Measurements from ENCODE around the gene SCAMP2. TPM values are rescaled to one million over a fixed set of nuclear protein-coding genes. Genes with fewer than 3 reads are reported as not detected.

SCAMP2 gene
- total RNA-seq, 1 donor from 2014 or later = 56.4 TPM

GRCh38 chr15:74826921-74827320, 46.2 kb downstream of the SCAMP2 start:
- Histone ChIP-seq H3K79me2 (ENCODE audit: insufficient read depth, low read length) (no peaks in the 10 kb centered on the region), H2AFZ (ENCODE audit: low read depth, low read length) (no peak overlapping the region), H3K9ac (ENCODE audit: low read length) (no peak overlapping the region), H3K9me3 (ENCODE audit: insufficient read depth, low read depth, low read length) (no peaks in the 10 kb centered on the region), H3K4me3 (ENCODE audit: insufficient read depth, low read depth, low read length) (no peak overlapping the region), H3K4me1 (ENCODE audit: insufficient read depth, low read length) (no peaks in the 10 kb centered on the region), H3K27ac (ENCODE audit: low read depth, low read length) (no peak overlapping the region), H3K4me2 (ENCODE audit: low read length) (no peak overlapping the region), H3K36me3 (ENCODE audit: insufficient read depth, low read length) (no peaks in the 10 kb centered on the region), H3K27me3 (ENCODE audit: insufficient read depth, low read length) (peaks cover 29% of the 10 kb centered on the region), H4K20me1 (ENCODE audit: insufficient read depth, low read length) (peaks cover 5% of the 10 kb centered on the region)
- H3K4me1 Mint-ChIP-seq (ENCODE audit: low read depth, unreplicated experiment) = no peaks in the 10 kb centered on the region
- H3K36me3 Mint-ChIP-seq (ENCODE audit: low read depth, unreplicated experiment) = no peaks in the 10 kb centered on the region
- DNase-seq (ENCODE audit: low read depth) = no peak
- no peak for FAIRE-seq
- H3K9me3 Mint-ChIP-seq (ENCODE audit: unreplicated experiment) = no peaks in the 10 kb centered on the region
- no peak overlapping the region for H3K27ac Mint-ChIP-seq (ENCODE audit: unreplicated experiment)
- peaks cover 72% of the 10 kb centered on the region for H3K27me3 Mint-ChIP-seq (ENCODE audit: low read depth, unreplicated experiment)
- H3K4me3 Mint-ChIP-seq (ENCODE audit: unreplicated experiment) = no peak overlapping the region
- TF ChIP-seq CTCF (IDR thresholded peaks at IDR 0.05; ENCODE audit: insufficient read depth, low read depth, low read length) = no peak
- peak; percentile 57 for TF ChIP-seq EZH2 (IDR thresholded peaks at IDR 0.05; ENCODE audit: insufficient read depth, low read length)

GRCh38 chr15:74826364-74826819, 46.8 kb downstream of the SCAMP2 start, which contains the start of gene CPLX3:
TSS of gene CPLX3 (plus strand) at chr15:74826627. CDS start at chr15:74826704, 77 bp downstream.
- H3K4me1 ChIP-seq (ENCODE audit: insufficient read depth, low read length) = no peaks in the 10 kb centered on the region
- H2AFZ ChIP-seq (ENCODE audit: low read depth, low read length) = no peak within 1 kb of the TSS
- no peaks in the 10 kb centered on the region for H3K9me3 ChIP-seq (ENCODE audit: insufficient read depth, low read depth, low read length)
- Mint-ChIP-seq H3K4me1 (ENCODE audit: low read depth, unreplicated experiment) (no peaks in the 10 kb centered on the region), H3K27me3 (ENCODE audit: low read depth, unreplicated experiment) (peaks cover 74% of the 10 kb centered on the region), H3K4me3 (ENCODE audit: unreplicated experiment) (no peak within 1 kb of the TSS), H3K9me3 (ENCODE audit: unreplicated experiment) (no peaks in the 10 kb centered on the region), H3K27ac (ENCODE audit: unreplicated experiment) (no peak within 1 kb of the TSS), H3K36me3 (ENCODE audit: low read depth, unreplicated experiment) (no peaks in the 10 kb centered on the region)
- DNase-seq (ENCODE audit: low read depth) (no peak), FAIRE-seq (no peak)
- no peak within 1 kb of the TSS for H3K4me3 ChIP-seq (ENCODE audit: insufficient read depth, low read depth, low read length)
- no peak within 1 kb of the TSS for H3K9ac ChIP-seq (ENCODE audit: low read length)
- no peak within 1 kb of the TSS for H3K4me2 ChIP-seq (ENCODE audit: low read length)
- H3K27me3 ChIP-seq (ENCODE audit: insufficient read depth, low read length) = peaks cover 29% of the 10 kb centered on the region
- peaks cover 5% of the 10 kb centered on the region for H4K20me1 ChIP-seq (ENCODE audit: insufficient read depth, low read length)
- H3K27ac ChIP-seq (ENCODE audit: low read depth, low read length) = no peak within 1 kb of the TSS
- no peaks in the 10 kb centered on the region for H3K79me2 ChIP-seq (ENCODE audit: insufficient read depth, low read length)
- TF ChIP-seq CTCF (IDR thresholded peaks at IDR 0.05; ENCODE audit: insufficient read depth, low read depth, low read length) (no peak), EZH2 (IDR thresholded peaks at IDR 0.05; ENCODE audit: insufficient read depth, low read length) (no peak)
- H3K36me3 ChIP-seq (ENCODE audit: insufficient read depth, low read length) = no peaks in the 10 kb centered on the region

GRCh38 chr15:74825866-74826265, 47.3 kb downstream of the SCAMP2 start:
- no peaks in the 10 kb centered on the region for H3K36me3 Mint-ChIP-seq (ENCODE audit: low read depth, unreplicated experiment)
- H3K4me3 Mint-ChIP-seq (ENCODE audit: unreplicated experiment) = no peak overlapping the region
- Histone ChIP-seq H3K36me3 (ENCODE audit: insufficient read depth, low read length) (no peaks in the 10 kb centered on the region), H2AFZ (ENCODE audit: low read depth, low read length) (no peak overlapping the region), H3K27me3 (ENCODE audit: insufficient read depth, low read length) (peaks cover 29% of the 10 kb centered on the region), H4K20me1 (ENCODE audit: insufficient read depth, low read length) (peaks cover 5% of the 10 kb centered on the region), H3K4me1 (ENCODE audit: insufficient read depth, low read length) (no peaks in the 10 kb centered on the region), H3K9ac (ENCODE audit: low read length) (no peak overlapping the region), H3K4me3 (ENCODE audit: insufficient read depth, low read depth, low read length) (no peak overlapping the region), H3K79me2 (ENCODE audit: insufficient read depth, low read length) (no peaks in the 10 kb centered on the region), H3K27ac (ENCODE audit: low read depth, low read length) (no peak overlapping the region), H3K4me2 (ENCODE audit: low read length) (no peak overlapping the region), H3K9me3 (ENCODE audit: insufficient read depth, low read depth, low read length) (no peaks in the 10 kb centered on the region)
- no peak overlapping the region for H3K27ac Mint-ChIP-seq (ENCODE audit: unreplicated experiment)
- FAIRE-seq (no peak), DNase-seq (ENCODE audit: low read depth) (no peak)
- TF ChIP-seq CTCF (IDR thresholded peaks at IDR 0.05; ENCODE audit: insufficient read depth, low read depth, low read length) (no peak), EZH2 (IDR thresholded peaks at IDR 0.05; ENCODE audit: insufficient read depth, low read length) (no peak)
- H3K9me3 Mint-ChIP-seq (ENCODE audit: unreplicated experiment) = no peaks in the 10 kb centered on the region
- no peaks in the 10 kb centered on the region for H3K4me1 Mint-ChIP-seq (ENCODE audit: low read depth, unreplicated experiment)
- H3K27me3 Mint-ChIP-seq (ENCODE audit: low read depth, unreplicated experiment) = peaks cover 70% of the 10 kb centered on the region

Measured in astrocyte (in vitro differentiated cells and primary cell).